WTC11 (cell line): ENCODE results near the gene CALU. TPM values are rescaled to one million over a fixed set of nuclear protein-coding genes. Genes with fewer than 3 reads are reported as not detected.
A peak's percentile ranks its signal among the peaks of the same experiment; 100 is the strongest.

Source experiments
- ATAC-seq: fragments of 200-7000 bp; cut with Tn5 transposase; 2 replicates; pipeline ENCODE4 v1.10.0; 2021; ENCODE audit warnings: mild to moderate bottlenecking, moderate library complexity
- CTCF ChIA-PET: fragments of 300-600 bp; sonication (Branson Sonifier 250); formaldehyde crosslinking; loops from one replicate; lab custom pipeline; 2021; ENCODE audit warnings: antibody characterized with exemption; lab: Charles Lee
- POLR2A ChIA-PET: fragments of 350-600 bp; sonication (Branson Sonifier 250); formaldehyde crosslinking; loops from one replicate; lab custom pipeline; 2021; ENCODE audit warnings: antibody characterized with exemption; lab: Charles Lee
- DNase-seq: peaks from one replicate; pipeline ENCODE4 v3.0.0; 2021; ENCODE audit warnings: low spot score
- H3K27ac Mint-ChIP-seq: 2 replicates; pipeline ENCODE4 v1.8.0; 2021; ENCODE audit warnings: mixed read lengths
- H3K27me3 Mint-ChIP-seq: 2 replicates; pipeline ENCODE4 v1.8.0; 2021; ENCODE audit warnings: low read depth, mild to moderate bottlenecking, moderate library complexity, mixed read lengths
- H3K36me3 Mint-ChIP-seq: 2 replicates; pipeline ENCODE4 v1.8.0; 2021; ENCODE audit warnings: mixed read lengths
- H3K4me1 Mint-ChIP-seq: 2 replicates; pipeline ENCODE4 v1.8.0; 2022; ENCODE audit warnings: mixed read lengths
- H3K4me3 Mint-ChIP-seq: 2 replicates; pipeline ENCODE4 v1.8.0; 2021; ENCODE audit warnings: mild to moderate bottlenecking, moderate library complexity, mixed read lengths
- H3K9me3 Mint-ChIP-seq: 2 replicates; pipeline ENCODE4 v1.8.0; 2021; ENCODE audit warnings: mixed read lengths
- ARID4B ChIP-seq: sonication (generic); formaldehyde crosslinking; IDR thresholded peaks from 2 replicates; pipeline ENCODE4 v1.8.0; 2023; ENCODE audit warnings: missing genetic modification reagents, mild to moderate bottlenecking, borderline replicate concordance
- ATF1 ChIP-seq: sonication (generic); formaldehyde crosslinking; IDR thresholded peaks from 2 replicates; pipeline ENCODE4 v1.8.1; 2023; ENCODE audit warnings: mild to moderate bottlenecking, moderate library complexity, missing genetic modification reagents
- ATF2 ChIP-seq: sonication (generic); formaldehyde crosslinking; IDR thresholded peaks from 2 replicates; pipeline ENCODE4 v1.8.1; 2022; ENCODE audit warnings: low read depth, missing genetic modification reagents, borderline replicate concordance
- E2F5 ChIP-seq: sonication (generic); formaldehyde crosslinking; IDR thresholded peaks from 2 replicates; pipeline ENCODE4 v1.8.1; 2022; ENCODE audit warnings: mild to moderate bottlenecking, moderate library complexity, missing genetic modification reagents
- EMX1 ChIP-seq: fragments of 250-450 bp; sonication (Bioruptor Pico); IDR thresholded peaks from 2 replicates; pipeline ENCODE4 v1.8.0; 2021; ENCODE audit warnings: mild to moderate bottlenecking
- FOXJ3 ChIP-seq: sonication (generic); formaldehyde crosslinking; IDR thresholded peaks from 2 replicates; pipeline ENCODE4 v1.9.0; 2021; ENCODE audit warnings: missing genetic modification reagents, mild to moderate bottlenecking, borderline replicate concordance
- FOXP4 ChIP-seq: sonication (generic); formaldehyde crosslinking; IDR thresholded peaks from 2 replicates; pipeline ENCODE4 v1.8.0; 2022; ENCODE audit warnings: mild to moderate bottlenecking, missing genetic modification reagents
- GABPB1 ChIP-seq: sonication (generic); formaldehyde crosslinking; IDR thresholded peaks from 2 replicates; pipeline ENCODE4 v1.8.1; 2023; ENCODE audit warnings: mild to moderate bottlenecking, missing genetic modification reagents
- HMGXB4 ChIP-seq: sonication (generic); formaldehyde crosslinking; IDR thresholded peaks from 2 replicates; pipeline ENCODE4 v1.8.1; 2023; ENCODE audit warnings: mild to moderate bottlenecking, moderate library complexity, missing genetic modification reagents
- KAT7 ChIP-seq: sonication (generic); formaldehyde crosslinking; IDR thresholded peaks from 2 replicates; pipeline ENCODE4 v1.8.1; 2023; ENCODE audit warnings: missing genetic modification reagents, mild to moderate bottlenecking, borderline replicate concordance
- RELA ChIP-seq: sonication (generic); formaldehyde crosslinking; IDR thresholded peaks from 2 replicates; pipeline ENCODE4 v1.8.1; 2022; ENCODE audit warnings: missing genetic modification reagents, mild to moderate bottlenecking, borderline replicate concordance
- SP1 ChIP-seq: sonication (generic); formaldehyde crosslinking; conservative IDR thresholded peaks from 2 replicates; pipeline ENCODE4 v1.8.1; 2022; ENCODE audit warnings: missing genetic modification reagents
- TEAD4 ChIP-seq: sonication (generic); formaldehyde crosslinking; IDR thresholded peaks from 2 replicates; pipeline ENCODE4 v1.8.0; 2022; ENCODE audit warnings: mild to moderate bottlenecking, missing genetic modification reagents
- ZBTB43 ChIP-seq: sonication (generic); formaldehyde crosslinking; IDR thresholded peaks from 2 replicates; pipeline ENCODE4 v1.8.1; 2023; ENCODE audit warnings: mild to moderate bottlenecking, missing genetic modification reagents
- ZNF138 ChIP-seq: sonication (generic); formaldehyde crosslinking; conservative IDR thresholded peaks from 2 replicates; pipeline ENCODE4 v1.8.1; 2022; ENCODE audit warnings: mild to moderate bottlenecking, moderate library complexity, missing genetic modification reagents
- ZNF263 ChIP-seq: sonication (generic); formaldehyde crosslinking; IDR thresholded peaks from 2 replicates; pipeline ENCODE4 v1.8.1; 2022; ENCODE audit warnings: low read depth, mild to moderate bottlenecking, moderate library complexity, missing genetic modification reagents
- ZNF423 ChIP-seq: fragments of 250-450 bp; sonication (Bioruptor Pico); IDR thresholded peaks from 2 replicates; pipeline ENCODE4 v2.1.2; 2022; ENCODE audit warnings: mild to moderate bottlenecking, moderate library complexity
- total RNA-seq: library from RNA; stranded (reverse); gene quantifications from 3 replicates; pipeline ENCODE4 v1.2.3, GENCODE V29; 2021

CALU gene
- total RNA-seq, 1 experiment from 2014 or later, result 150 TPM

- H3K9me3 Mint-ChIP-seq, result no peaks in the 10 kb centered on the region
- ChIA-PET CTCF (interaction anchor here (0.5 to 1.3 kb wide), 3 partner anchors 41 to 89 kb away, joined by 3 to 4 read pairs (median 3); no protein-coding TSS in a partner anchor), POLR2A (interaction anchor here (0.5 to 1.2 kb wide), 2 partner anchors 42 to 71 kb away, joined by 3 to 6 read pairs; no protein-coding TSS in a partner anchor)
- ATAC-seq (peak; percentile 66), DNase-seq (peak; percentile 78)
- TF ChIP-seq HMGXB4 (CRISPR knock-in tag), result peak; percentile 20; the same call in 1 of the 2 replicates
- TF ChIP-seq ATF2 (CRISPR knock-in tag), result no peak
- TF ChIP-seq ZBTB43 (CRISPR knock-in tag), result 0 out of 2 replicates have a peak, but pooled peaks have one; percentile 41
- peak; percentile 9; the same call in 1 of the 2 replicates for TF ChIP-seq RELA (CRISPR knock-in tag)
- TF ChIP-seq E2F5 (CRISPR knock-in tag), result peak; percentile 54; the same call in 1 of the 2 replicates
- TF ChIP-seq GABPB1 (CRISPR knock-in tag), result no peak
- no peak for TF ChIP-seq FOXP4
- TF ChIP-seq ZNF423, result peak; percentile 49; the same call in 1 of the 2 replicates
- TF ChIP-seq KAT7 (CRISPR knock-in tag), result 0 out of 2 replicates have a peak, but pooled peaks have one; percentile 52
- no peak for TF ChIP-seq ZNF138 (CRISPR knock-in tag)
- peak; percentile 67; the same call in 1 of the 2 replicates for TF ChIP-seq SP1 (CRISPR knock-in tag)
- no peak for TF ChIP-seq EMX1
- TF ChIP-seq ATF1 (CRISPR knock-in tag), result no peak
- TF ChIP-seq ZNF263 (CRISPR knock-in tag), result peak; percentile 94
- H3K4me1 Mint-ChIP-seq, result peaks cover 30% of the 10 kb centered on the region
- H3K27me3 Mint-ChIP-seq, result peaks cover 15% of the 10 kb centered on the region
- peak within 1 kb of the TSS; percentile 89 for H3K4me3 Mint-ChIP-seq
- H3K27ac Mint-ChIP-seq, result peak within 1 kb of the TSS; percentile 47; the same call in 1 of the 2 replicates
- peaks cover 21% of the 10 kb centered on the region for H3K36me3 Mint-ChIP-seq
These were observed 52.2 kb downstream of the CALU start, which contains the start of gene CCDC136 for GRCh38 chr7:128791121-128791971. CCDC136 (plus strand) TSS chr7:128791968; CDS start chr7:128792412, 444 bp downstream.

- Mint-ChIP-seq H3K9me3 (no peaks in the 10 kb centered on the region), H3K36me3 (peaks cover 23% of the 10 kb centered on the region), H3K27me3 (peaks cover 15% of the 10 kb centered on the region), H3K4me1 (peaks cover 32% of the 10 kb centered on the region), H3K27ac (no peak overlapping the region), H3K4me3 (peak overlapping the region; percentile 89)
- peak; percentile 14 for ATAC-seq
- ChIA-PET CTCF (interaction anchor here (0.6 to 1.3 kb wide), 5 partner anchors 20 to 126 kb away, joined by 3 to 6 read pairs (median 4); no protein-coding TSS in a partner anchor), POLR2A (interaction anchor here (1.2 kb wide), 2 partner anchors 13 to 41 kb away, joined by 3 read pairs; no protein-coding TSS in a partner anchor)
- DNase-seq, result peak; percentile 31
- no peak for TF ChIP-seq ARID4B
- TF ChIP-seq FOXJ3 (CRISPR knock-in tag), result no peak
- TF ChIP-seq TEAD4 (CRISPR knock-in tag), result no peak
These were observed 52.8 kb downstream of the CALU start for GRCh38 chr7:128791972-128792327.
